Fibroblast of mammary gland (primary cell): ENCODE measurements around the gene SLC27A4.
A peak's percentile ranks its signal among the peaks of the same experiment; 100 is the strongest.

Source experiments
- DNase-seq: peaks from one replicate; pipeline ENCODE4 v3.0.0-alpha.2; 2010; ENCODE audit warnings: low read depth
- H3K4me3 ChIP-seq: 2 replicates; pipeline ENCODE4 v1.5.1; 2011; ENCODE audit warnings: low read depth, mild to moderate bottlenecking, low read length, moderate library complexity; ENCODE audit not compliant: control insufficient read depth
- TF ChIP-seq, protein P1 (sequence below): conservative IDR thresholded peaks from 2 replicates; pipeline ENCODE4 v1.5.1; 2011; ENCODE audit warnings: low read depth, low read length, inconsistent platforms; ENCODE audit not compliant: control insufficient read depth, insufficient read depth

The SLC27A4 gene

DNA sequence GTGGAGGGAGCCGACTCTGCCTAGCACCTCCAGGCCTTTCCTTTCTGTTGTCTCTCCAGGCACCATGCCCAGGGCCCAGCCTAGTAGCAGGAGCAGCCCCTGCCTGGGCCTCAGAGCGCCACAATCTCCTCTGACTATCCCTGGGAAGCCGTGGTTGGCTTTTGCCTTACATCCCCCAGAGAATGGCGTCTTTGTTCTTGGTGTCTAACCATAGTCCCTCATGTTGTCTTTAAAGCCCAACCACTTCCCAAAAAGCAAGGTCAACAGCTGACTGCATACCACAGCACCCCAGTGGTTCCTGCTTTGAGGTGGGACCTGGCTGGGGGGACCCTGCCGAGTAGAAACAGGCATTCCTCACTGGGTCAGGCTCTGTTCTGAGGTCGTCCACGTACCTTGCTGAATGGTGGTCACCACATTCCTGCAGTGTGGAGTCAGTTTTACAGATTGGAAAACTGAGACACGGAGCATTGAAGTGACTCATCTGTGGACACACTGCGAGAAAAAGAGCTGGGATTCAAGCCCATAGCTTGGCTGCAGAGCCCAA, 66.6 kb downstream of the SLC27A4 start:
- TF ChIP-seq, protein P1, sequence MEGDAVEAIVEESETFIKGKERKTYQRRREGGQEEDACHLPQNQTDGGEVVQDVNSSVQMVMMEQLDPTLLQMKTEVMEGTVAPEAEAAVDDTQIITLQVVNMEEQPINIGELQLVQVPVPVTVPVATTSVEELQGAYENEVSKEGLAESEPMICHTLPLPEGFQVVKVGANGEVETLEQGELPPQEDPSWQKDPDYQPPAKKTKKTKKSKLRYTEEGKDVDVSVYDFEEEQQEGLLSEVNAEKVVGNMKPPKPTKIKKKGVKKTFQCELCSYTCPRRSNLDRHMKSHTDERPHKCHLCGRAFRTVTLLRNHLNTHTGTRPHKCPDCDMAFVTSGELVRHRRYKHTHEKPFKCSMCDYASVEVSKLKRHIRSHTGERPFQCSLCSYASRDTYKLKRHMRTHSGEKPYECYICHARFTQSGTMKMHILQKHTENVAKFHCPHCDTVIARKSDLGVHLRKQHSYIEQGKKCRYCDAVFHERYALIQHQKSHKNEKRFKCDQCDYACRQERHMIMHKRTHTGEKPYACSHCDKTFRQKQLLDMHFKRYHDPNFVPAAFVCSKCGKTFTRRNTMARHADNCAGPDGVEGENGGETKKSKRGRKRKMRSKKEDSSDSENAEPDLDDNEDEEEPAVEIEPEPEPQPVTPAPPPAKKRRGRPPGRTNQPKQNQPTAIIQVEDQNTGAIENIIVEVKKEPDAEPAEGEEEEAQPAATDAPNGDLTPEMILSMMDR = no peak
- peak; percentile 38 for DNase-seq
- H3K4me3 ChIP-seq = no peak overlapping the region

DNA sequence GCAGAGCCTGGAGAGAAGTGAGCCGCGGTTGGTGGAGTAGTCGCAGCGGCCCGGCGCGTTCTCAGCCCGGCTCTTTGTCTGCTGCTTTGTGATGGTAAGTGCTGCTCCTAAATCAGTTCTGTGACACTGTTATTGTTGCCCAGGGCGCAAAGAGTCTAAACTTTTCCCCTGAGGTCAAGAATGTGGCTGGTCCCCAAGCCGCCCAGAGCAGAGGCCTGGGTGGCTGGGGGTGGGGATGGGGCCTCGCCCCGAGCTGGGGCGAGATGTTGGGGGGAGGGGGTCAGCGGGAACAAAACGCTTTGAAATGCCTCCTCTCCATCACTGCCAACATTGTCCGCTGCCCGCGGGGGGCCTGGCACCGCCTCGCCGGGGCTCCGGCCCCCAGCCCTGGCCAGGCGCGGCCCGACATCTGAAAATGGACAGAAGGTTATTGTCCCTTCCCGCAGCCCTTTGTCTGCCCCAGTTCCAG, 68.7 kb downstream of the SLC27A4 start:
- no peak for DNase-seq
- TF ChIP-seq, protein P1 = no peak
- H3K4me3 ChIP-seq = no peak overlapping the region

DNA sequence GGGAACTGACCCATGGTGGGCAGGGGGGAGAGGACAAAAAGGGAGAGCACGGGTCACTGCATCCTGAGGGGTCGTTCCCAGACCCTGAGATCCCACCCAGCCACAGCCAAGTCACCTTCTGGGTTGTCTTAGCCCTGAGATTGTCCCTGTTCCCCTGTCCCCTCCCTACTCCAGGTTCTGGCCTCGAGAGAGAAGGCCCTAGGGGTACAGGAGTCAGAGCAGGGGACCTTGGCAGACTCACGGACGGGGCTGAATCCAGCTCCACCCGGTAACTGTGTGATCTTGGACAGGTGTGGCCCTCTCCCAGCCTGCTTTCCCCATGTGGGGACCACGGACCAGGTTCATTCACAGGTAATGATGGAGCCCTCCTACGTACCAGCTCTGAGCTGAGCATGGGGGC, 69.1 kb downstream of the SLC27A4 start:
- no peak overlapping the region for H3K4me3 ChIP-seq
- TF ChIP-seq, protein P1 = no peak
- no peak for DNase-seq

DNA sequence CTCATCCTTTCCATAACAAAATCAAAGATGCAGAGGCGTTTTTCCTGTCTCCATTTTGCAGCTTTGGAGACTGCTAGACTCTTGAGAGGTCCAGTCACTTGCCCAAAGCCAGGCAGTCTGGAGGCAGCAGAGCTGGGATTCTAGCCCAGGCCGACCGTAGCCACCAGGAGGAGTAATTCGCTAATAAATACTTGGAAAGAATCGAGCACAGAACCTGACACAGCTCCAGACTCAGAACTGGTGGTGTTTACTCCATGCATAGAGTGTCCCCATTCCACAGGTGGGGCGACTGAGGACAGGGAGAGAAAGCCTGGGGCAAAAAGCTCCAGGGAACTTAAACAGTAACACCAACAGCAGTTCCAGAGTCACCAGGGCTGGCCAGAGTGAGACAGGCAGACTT, 69.7 kb downstream of the SLC27A4 start:
- TF ChIP-seq, protein P1 = peak; percentile 49
- H3K4me3 ChIP-seq = no peak overlapping the region
- DNase-seq = peak; percentile 51
